Measurements from ENCODE around the gene SLFN5. TPM values are rescaled to one million over a fixed set of nuclear protein-coding genes. Genes with fewer than 3 reads are reported as not detected.
"Not testable (repeated sequence)": the region's sequence is repeated elsewhere in the genome, so short reads cannot be mapped to it uniquely, and the experiment has no call there.

SLFN5 gene
- total RNA-seq, 2 experiments from 2014 or later = 13.2 to 14.5 TPM

GRCh38 chr17:35278454-35278853 lies 35.6 kb downstream of the SLFN5 start:
- CTCF ChIA-PET = not testable (repeated sequence)

GRCh38 chr17:35278876-35279275 lies 36.0 kb downstream of the SLFN5 start:
- CTCF ChIA-PET, POLR2A ChIA-PET: not testable (repeated sequence)

More at GRCh38 chr17:35278454-35278853, 35.6 kb downstream of the SLFN5 start:
- POLR2A ChIA-PET = not testable (repeated sequence)

- POLR2A ChIA-PET = no interaction called here
- CTCF ChIA-PET = no interaction called here
Observed at GRCh38 chr17:35283767-35284166, 40.9 kb downstream of the SLFN5 start.

GRCh38 chr17:35284955-35285354 lies 42.1 kb downstream of the SLFN5 start:
- POLR2A ChIA-PET = no interaction called here
- CTCF ChIA-PET = no interaction called here

- CTCF ChIA-PET = no interaction called here
- POLR2A ChIA-PET = no interaction called here
Observed at GRCh38 chr17:35286120-35286781, 43.4 kb downstream of the SLFN5 start.

- ChIA-PET POLR2A (no interaction called here), CTCF (interaction anchor here (0.7 kb wide), 1 partner anchor 252 kb away, joined by 3 read pairs; no protein-coding TSS in a partner anchor)
Observed at GRCh38 chr17:35287286-35287811, 44.5 kb downstream of the SLFN5 start.

GRCh38 chr17:35289222-35289621 lies 46.4 kb downstream of the SLFN5 start:
- ChIA-PET POLR2A (no interaction called here), CTCF (no interaction called here)

DNA sequence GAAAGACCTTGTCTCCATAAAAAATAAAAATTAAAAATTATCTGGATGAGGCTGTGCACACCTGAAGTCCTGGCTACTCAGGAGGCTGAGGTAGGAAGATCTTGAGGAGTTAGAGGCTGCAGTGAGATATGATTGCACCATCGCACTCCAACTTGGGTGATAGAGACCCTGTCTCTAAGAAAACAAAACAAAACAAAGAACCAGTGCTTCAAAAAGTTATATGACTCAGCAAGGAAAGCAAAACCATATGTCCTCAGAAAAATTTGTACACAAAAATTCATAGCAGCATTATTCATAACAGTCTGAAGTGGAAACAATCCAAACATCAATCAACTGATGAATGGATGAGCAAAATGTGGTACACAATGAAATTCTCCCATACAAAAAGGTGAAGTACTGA lies 48.9 kb downstream of the SLFN5 start:
- POLR2A ChIA-PET = no interaction called here
- CTCF ChIA-PET = no interaction called here

- CTCF ChIA-PET = no interaction called here
- POLR2A ChIA-PET = no interaction called here
Observed at GRCh38 chr17:35293151-35293847, 50.4 kb downstream of the SLFN5 start.

GRCh38 chr17:35294756-35295155 lies 51.9 kb downstream of the SLFN5 start:
- CTCF ChIA-PET = no interaction called here
- POLR2A ChIA-PET = no interaction called here

DNA sequence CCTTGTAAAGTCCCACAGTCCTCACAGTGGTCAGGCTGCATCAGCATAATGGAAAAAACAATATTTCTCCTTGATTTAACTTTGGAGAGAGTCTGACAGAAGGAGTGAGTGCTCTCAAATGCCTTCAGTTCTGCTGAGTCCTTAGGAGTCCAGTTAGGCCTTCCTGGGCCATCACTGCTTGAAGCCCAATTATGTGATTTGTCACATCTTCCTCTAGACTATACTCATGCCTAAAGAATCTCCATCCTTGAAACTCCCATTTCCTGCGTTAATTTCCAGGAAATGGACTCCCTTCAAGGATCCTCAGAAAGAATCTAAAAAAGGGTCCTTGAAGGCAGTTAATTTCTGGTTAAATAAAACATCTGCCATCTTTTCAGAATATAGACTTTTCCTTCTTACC lies 52.8 kb downstream of the SLFN5 start:
- ChIA-PET CTCF (no interaction called here), POLR2A (no interaction called here)

GRCh38 chr17:35297666-35298065 lies 54.8 kb downstream of the SLFN5 start:
- CTCF ChIA-PET = no interaction called here
- POLR2A ChIA-PET = no interaction called here

GRCh38 chr17:35298639-35299038 lies 55.8 kb downstream of the SLFN5 start:
- ChIA-PET POLR2A (no interaction called here), CTCF (interaction anchor here (0.7 kb wide), 1 partner anchor 14 kb away, joined by 3 read pairs; no protein-coding TSS in a partner anchor)

- CTCF ChIA-PET = no interaction called here
- POLR2A ChIA-PET = no interaction called here
Observed at GRCh38 chr17:35299135-35299534, 56.3 kb downstream of the SLFN5 start.

- CTCF ChIA-PET = interaction anchor here (8.7 kb wide), 1 partner anchor 228 kb away, joined by 96 read pairs; the partner anchor contains the start of gene SLFN12L
- POLR2A ChIA-PET = not testable (repeated sequence)
Observed at GRCh38 chr17:35309345-35309744, 66.5 kb downstream of the SLFN5 start.

DNA sequence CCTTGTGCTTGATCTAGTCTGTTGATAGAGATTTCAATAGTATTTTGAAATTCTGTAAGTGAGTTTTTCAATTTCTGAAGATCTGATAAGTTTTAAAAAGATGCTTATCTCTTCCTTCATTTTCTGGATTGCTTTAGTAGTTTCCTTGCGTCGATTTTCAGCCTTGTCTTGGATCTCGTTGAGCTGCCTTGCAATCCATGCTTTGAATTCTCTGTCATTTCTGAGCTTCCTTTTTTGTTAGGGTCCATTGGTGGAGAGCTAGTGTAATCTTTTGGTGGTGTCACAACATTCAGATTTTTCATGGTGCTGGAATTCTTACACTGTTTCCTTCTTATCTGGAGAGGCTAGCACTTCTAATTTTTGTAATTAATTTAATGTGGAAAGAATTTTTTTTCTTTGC lies 69.5 kb downstream of the SLFN5 start:
- CTCF ChIA-PET = interaction anchor here (0.7 to 8.7 kb wide), 11 partner anchors 40 to 435 kb away, joined by 3 to 96 read pairs (median 4); partner anchors contain the start of gene SLFN12L
- POLR2A ChIA-PET = interaction anchor here (1.1 to 2.0 kb wide), 4 partner anchors 70 to 221 kb away, joined by 3 to 6 read pairs (median 4); partner anchors contain the start of gene SLFN5

DNA sequence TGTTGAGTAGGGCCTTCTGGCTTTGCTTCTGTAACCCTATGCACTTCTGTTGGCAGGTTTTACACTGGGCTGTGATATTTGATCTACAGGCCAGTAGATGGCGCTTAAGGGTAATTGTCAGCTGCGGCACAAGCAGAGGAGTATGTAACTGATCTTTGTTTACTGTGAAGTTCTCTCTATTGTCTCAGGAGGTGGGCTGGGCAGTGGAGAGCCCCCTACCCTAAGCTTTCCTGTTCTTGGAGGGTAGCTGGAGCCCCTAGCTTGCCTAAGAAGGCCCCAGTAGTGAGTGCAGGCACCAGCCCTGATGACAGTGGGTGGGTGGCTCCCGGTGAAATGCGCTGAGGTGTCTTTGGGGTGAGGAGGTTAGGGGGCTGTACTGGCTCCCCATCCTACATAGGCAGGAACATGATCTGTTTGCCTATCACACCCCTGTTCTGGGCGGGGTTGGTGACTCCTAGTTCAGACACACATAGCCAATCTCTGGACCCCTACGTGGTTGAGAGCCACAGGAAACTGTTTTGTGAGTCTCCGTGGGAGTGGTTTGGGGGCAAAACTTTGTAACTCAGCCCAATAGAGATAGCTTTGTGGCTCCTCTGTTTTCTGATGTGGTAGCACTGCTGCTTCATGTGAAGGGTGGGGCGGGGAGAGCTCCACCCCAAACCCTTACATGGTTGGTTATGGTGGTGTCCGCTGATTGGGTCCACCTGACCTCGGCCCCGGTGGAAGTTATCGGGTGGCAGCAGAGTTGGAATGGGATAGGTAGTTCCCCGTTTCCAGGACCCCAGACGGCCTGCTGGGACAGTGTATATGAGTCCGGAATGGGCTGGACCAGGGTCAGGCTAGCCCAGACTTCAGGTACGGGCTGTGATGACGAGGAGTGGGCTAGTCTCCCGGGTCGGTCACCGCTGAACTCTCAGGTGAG lies 70.2 kb downstream of the SLFN5 start:
- CTCF ChIA-PET = interaction anchor here (0.7 to 8.7 kb wide), 18 partner anchors 11 to 435 kb away, joined by 3 to 96 read pairs (median 3); partner anchors contain the start of gene SLFN12L
- POLR2A ChIA-PET = interaction anchor here (0.6 to 2.0 kb wide), 9 partner anchors 60 to 276 kb away, joined by 3 to 6 read pairs (median 4); partner anchors contain the start of genes PEX12, SLFN11 and SLFN5

DNA sequence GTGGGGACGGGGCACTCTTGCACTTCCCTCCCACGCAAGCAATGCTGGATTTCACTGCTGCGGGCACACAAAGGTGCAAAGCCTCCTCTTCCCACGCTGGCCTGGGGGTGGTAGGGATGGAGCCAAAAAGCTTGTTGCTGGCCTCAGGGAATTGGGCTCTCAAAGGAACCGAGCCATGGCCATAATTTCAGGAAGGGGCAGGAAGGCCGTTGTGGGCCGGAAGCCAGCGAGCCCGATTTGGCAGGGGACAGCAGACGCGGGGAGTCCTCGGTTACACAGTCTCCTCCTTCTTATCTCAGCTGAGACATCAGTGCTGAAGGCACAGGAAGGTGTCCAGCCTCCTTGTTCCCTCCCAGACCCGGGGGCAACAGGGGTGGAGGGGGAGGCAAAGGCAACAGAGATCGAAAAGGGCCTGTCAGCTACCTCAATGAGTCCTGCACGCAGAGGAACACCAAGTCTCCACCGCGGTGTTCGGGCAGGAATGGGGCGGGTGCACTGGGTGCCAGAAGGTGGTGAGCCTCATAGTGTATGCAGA lies 71.1 kb downstream of the SLFN5 start:
- POLR2A ChIA-PET = interaction anchor here (0.9 to 2.0 kb wide), 5 partner anchors 71 to 265 kb away, joined by 3 to 6 read pairs (median 3); partner anchors contain the start of genes PEX12 and SLFN5
- CTCF ChIA-PET = interaction anchor here (1.0 to 8.7 kb wide), 7 partner anchors 10 to 224 kb away, joined by 3 to 96 read pairs (median 6); partner anchors contain the start of gene SLFN12L
